ENCODE data around the gene RXRG.

RXRG gene

DNA sequence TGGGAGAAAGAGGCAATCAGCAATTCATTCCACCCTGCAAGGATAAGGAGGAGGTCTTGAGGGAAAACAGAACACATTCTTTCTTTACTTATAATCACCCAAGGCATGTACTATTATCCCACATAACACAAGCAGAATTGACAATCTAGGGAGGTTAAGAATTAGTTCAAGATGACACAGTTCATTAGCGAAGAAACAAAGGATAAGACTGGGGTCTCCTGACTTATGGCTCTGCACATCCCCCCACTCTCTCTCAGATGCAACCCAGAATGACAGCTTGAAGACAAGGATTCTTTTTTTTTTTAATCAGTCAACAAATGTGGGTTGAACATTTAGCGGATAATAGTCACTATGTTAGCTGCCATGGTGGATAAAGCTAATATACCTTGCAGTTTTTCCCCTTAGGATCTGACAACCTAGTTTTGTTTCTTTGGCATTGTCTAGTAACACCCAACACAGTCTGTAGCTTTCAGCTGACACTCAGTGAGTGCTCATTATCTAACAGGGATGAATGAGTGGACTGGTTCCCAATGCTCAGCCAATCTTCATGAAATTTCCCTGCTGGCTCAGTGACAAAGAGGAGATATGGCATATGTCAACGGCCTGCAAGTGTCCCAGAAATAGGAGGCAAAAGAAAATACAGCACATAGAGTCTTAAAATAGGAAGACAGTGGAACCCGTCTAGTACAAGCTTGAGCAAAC is 35.1 kb downstream of the RXRG start:
- H2AFZ ChIP-seq (ENCODE audit: low read depth) = no peak overlapping the region
- no peaks in the 10 kb centered on the region for H3K4me1 ChIP-seq (ENCODE audit: low read depth, poor library complexity, severe bottlenecking)
- TF ChIP-seq, protein P1, sequence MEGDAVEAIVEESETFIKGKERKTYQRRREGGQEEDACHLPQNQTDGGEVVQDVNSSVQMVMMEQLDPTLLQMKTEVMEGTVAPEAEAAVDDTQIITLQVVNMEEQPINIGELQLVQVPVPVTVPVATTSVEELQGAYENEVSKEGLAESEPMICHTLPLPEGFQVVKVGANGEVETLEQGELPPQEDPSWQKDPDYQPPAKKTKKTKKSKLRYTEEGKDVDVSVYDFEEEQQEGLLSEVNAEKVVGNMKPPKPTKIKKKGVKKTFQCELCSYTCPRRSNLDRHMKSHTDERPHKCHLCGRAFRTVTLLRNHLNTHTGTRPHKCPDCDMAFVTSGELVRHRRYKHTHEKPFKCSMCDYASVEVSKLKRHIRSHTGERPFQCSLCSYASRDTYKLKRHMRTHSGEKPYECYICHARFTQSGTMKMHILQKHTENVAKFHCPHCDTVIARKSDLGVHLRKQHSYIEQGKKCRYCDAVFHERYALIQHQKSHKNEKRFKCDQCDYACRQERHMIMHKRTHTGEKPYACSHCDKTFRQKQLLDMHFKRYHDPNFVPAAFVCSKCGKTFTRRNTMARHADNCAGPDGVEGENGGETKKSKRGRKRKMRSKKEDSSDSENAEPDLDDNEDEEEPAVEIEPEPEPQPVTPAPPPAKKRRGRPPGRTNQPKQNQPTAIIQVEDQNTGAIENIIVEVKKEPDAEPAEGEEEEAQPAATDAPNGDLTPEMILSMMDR (conservative IDR thresholded peaks at IDR 0.05; ENCODE audit: low read depth, low read length) = no peak
- H3K36me3 ChIP-seq (ENCODE audit: insufficient read depth) = no peaks in the 10 kb centered on the region
- H4K20me1 ChIP-seq (ENCODE audit: insufficient read depth) = no peaks in the 10 kb centered on the region
- no peak overlapping the region for H3K4me3 ChIP-seq (IDR thresholded peaks at IDR 0.05; ENCODE audit: insufficient read depth, low read depth, low read length)
- H3K79me2 ChIP-seq (ENCODE audit: insufficient read depth, low read depth) = no peaks in the 10 kb centered on the region
- H3K27me3 ChIP-seq (ENCODE audit: insufficient read depth, low read depth) = no peaks in the 10 kb centered on the region
- no peak overlapping the region for H3K9ac ChIP-seq
- no peak overlapping the region for H3K4me2 ChIP-seq
- H3K27ac ChIP-seq = no peak overlapping the region

DNA sequence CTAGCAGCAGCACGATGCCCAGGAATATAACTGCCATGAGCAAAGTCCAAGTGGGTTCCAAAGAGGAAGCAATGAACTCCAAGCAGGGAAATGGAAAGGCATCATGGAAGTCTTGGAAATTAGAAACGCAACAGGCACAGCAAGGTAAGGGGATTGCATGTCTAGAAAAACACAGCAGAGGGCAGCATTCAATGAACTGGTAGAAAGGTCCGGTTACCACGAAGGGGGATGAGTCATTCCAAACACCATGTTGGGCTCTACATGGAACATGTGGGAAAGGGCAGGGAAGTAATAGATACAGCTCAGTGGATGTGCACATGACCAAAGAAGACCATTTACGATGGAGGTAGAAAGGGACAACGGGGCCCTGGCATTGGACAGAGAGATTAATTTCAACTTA is 36.4 kb downstream of the RXRG start:
- H2AFZ ChIP-seq (ENCODE audit: low read depth) = no peak overlapping the region
- H3K27ac ChIP-seq = no peak overlapping the region
- no peak overlapping the region for H3K9ac ChIP-seq
- no peak overlapping the region for H3K4me3 ChIP-seq (IDR thresholded peaks at IDR 0.05; ENCODE audit: insufficient read depth, low read depth, low read length)
- no peak overlapping the region for H3K4me2 ChIP-seq
- H3K79me2 ChIP-seq (ENCODE audit: insufficient read depth, low read depth) = no peaks in the 10 kb centered on the region
- H4K20me1 ChIP-seq (ENCODE audit: insufficient read depth) = no peaks in the 10 kb centered on the region
- TF ChIP-seq, protein P1 (conservative IDR thresholded peaks at IDR 0.05; ENCODE audit: low read depth, low read length) = peak; percentile 51
- no peaks in the 10 kb centered on the region for H3K36me3 ChIP-seq (ENCODE audit: insufficient read depth)
- H3K4me1 ChIP-seq (ENCODE audit: low read depth, poor library complexity, severe bottlenecking) = no peaks in the 10 kb centered on the region
- H3K27me3 ChIP-seq (ENCODE audit: insufficient read depth, low read depth) = no peaks in the 10 kb centered on the region

DNA sequence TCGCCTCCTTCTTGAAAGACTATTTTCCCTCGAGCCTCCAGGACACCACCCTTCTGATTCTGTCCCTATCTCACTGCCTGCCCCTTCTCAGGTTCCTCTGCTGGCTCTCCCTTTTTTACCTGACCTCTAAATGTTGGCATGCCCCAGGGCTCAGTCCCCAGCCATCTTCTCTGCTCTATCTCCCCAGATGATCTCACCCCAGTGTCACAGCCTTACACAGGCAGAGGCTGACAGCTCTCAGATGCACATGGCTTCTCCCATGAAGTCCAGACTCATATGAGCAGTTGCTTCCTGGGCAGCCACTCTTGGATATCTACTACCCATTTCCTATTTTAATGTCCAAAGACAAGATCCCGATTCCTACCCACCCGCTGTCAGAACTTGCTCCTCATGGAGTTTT is 37.5 kb downstream of the RXRG start:
- no peaks in the 10 kb centered on the region for H3K79me2 ChIP-seq (ENCODE audit: insufficient read depth, low read depth)

DNA sequence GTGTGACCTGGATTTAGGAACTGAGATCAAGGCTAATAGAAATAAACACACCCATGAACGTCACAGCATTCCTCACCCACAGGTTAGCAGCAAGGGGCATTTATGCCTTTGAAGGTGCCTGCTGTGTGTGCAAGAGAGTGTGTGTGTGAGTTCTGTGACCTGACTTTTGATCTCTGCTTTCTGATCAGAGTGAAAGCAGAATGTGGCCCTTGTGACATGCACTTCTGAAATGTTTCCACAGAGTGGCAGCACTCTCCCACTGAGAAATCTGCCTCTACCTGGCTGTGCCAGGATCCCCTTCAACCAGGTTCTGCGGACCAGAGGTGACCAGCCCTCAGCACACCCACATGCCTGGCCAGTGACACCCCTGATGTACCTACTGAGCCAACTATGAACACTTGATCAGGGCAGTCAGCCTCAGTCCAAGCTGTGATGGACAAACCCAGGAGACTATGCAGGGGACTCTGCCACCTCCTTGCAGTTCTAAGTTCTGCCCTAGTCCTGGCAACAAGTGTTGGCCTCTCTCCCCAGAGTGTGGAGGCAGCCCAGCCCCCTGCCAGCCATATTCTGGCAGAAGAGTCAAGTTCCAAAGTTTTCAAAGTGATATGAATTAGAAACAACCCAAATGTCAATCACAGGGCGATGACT is 41.0 kb downstream of the RXRG start:
- H2AFZ ChIP-seq (ENCODE audit: low read depth) = peak overlapping the region; percentile 20; the same call in 1 of the 2 replicates
- no peaks in the 10 kb centered on the region for H3K4me1 ChIP-seq (ENCODE audit: low read depth, poor library complexity, severe bottlenecking)
- TF ChIP-seq, protein P1 (conservative IDR thresholded peaks at IDR 0.05; ENCODE audit: low read depth, low read length) = peak; percentile 98

More for the DNA sequence above, 37.5 kb downstream of the RXRG start:
- no peaks in the 10 kb centered on the region for H4K20me1 ChIP-seq (ENCODE audit: insufficient read depth)
- H3K4me3 ChIP-seq (IDR thresholded peaks at IDR 0.05; ENCODE audit: insufficient read depth, low read depth, low read length) = no peak overlapping the region
- no peaks in the 10 kb centered on the region for H3K4me1 ChIP-seq (ENCODE audit: low read depth, poor library complexity, severe bottlenecking)
- no peaks in the 10 kb centered on the region for H3K36me3 ChIP-seq (ENCODE audit: insufficient read depth)
- H3K4me2 ChIP-seq = no peak overlapping the region
- no peak overlapping the region for H2AFZ ChIP-seq (ENCODE audit: low read depth)
- H3K9ac ChIP-seq = no peak overlapping the region
- TF ChIP-seq, protein P1 (conservative IDR thresholded peaks at IDR 0.05; ENCODE audit: low read depth, low read length) = no peak
- H3K27ac ChIP-seq = no peak overlapping the region
- no peaks in the 10 kb centered on the region for H3K27me3 ChIP-seq (ENCODE audit: insufficient read depth, low read depth)

More for the DNA sequence above, 41.0 kb downstream of the RXRG start:
- H3K27ac ChIP-seq = no peak overlapping the region
- H3K27me3 ChIP-seq (ENCODE audit: insufficient read depth, low read depth) = no peaks in the 10 kb centered on the region
- H3K79me2 ChIP-seq (ENCODE audit: insufficient read depth, low read depth) = no peaks in the 10 kb centered on the region
- no peaks in the 10 kb centered on the region for H4K20me1 ChIP-seq (ENCODE audit: insufficient read depth)
- no peak overlapping the region for H3K4me2 ChIP-seq
- no peak overlapping the region for H3K4me3 ChIP-seq (IDR thresholded peaks at IDR 0.05; ENCODE audit: insufficient read depth, low read depth, low read length)
- no peak overlapping the region for H3K9ac ChIP-seq
- H3K36me3 ChIP-seq (ENCODE audit: insufficient read depth) = no peaks in the 10 kb centered on the region

Measured in KMS-11 (cell line).